A673 (cell line): ENCODE measurements around the gene CSF2RB. TPM values are rescaled to one million over a fixed set of nuclear protein-coding genes. Genes with fewer than 3 reads are reported as not detected.

Source experiments
- BruUV-seq: library from RNA; stranded (reverse); fragments of 400-500 nt; replicated peaks from 2 replicates; lab custom pipeline; 2021; lab: Mats Ljungman, UMichigan
- CTCF ChIA-PET: fragments of 300-600 bp; sonication (Branson Sonifier 250); formaldehyde crosslinking; loops from one replicate; lab custom pipeline; 2022; ENCODE audit warnings: antibody characterized with exemption; lab: Charles Lee
- POLR2A ChIA-PET: fragments of 300-600 bp; sonication (Branson Sonifier 250); formaldehyde crosslinking; loops from one replicate; lab custom pipeline; 2022; ENCODE audit warnings: antibody characterized with exemption; ENCODE audit not compliant: low non-redundant PET; lab: Charles Lee
- DNase-seq: peaks from one replicate; pipeline ENCODE4 v3.0.0-alpha.2; 2015; ENCODE audit warnings: low spot score
- H3K27ac ChIP-seq: fragments of 200-600 bp; sonication (generic); 2 replicates; pipeline ENCODE4 v1.5.1; 2016; ENCODE audit warnings: mixed run types, low read depth, mild to moderate bottlenecking, mixed read lengths, antibody characterized with exemption, low read length; ENCODE audit not compliant: poor library complexity, severe bottlenecking
- H3K27me3 ChIP-seq: fragments of 200-600 bp; sonication (generic); replicated peaks from 2 replicates; pipeline ENCODE4 v1.6.1; 2017; ENCODE audit warnings: mixed run types, low read depth, mild to moderate bottlenecking, mixed read lengths, antibody characterized with exemption, low read length; ENCODE audit not compliant: insufficient read depth, poor library complexity
- H3K36me3 ChIP-seq: fragments of 200-600 bp; sonication (generic); 2 replicates; pipeline ENCODE4 v1.6.1; 2016; ENCODE audit warnings: mixed run types, mild to moderate bottlenecking, mixed read lengths, antibody characterized with exemption, low read length; ENCODE audit not compliant: insufficient read depth, poor library complexity, severe bottlenecking
- H3K4me1 ChIP-seq: fragments of 200-600 bp; sonication (generic); 2 replicates; pipeline ENCODE4 v1.6.1; 2017; ENCODE audit warnings: mixed run types, mild to moderate bottlenecking, mixed read lengths, antibody characterized with exemption, low read length; ENCODE audit not compliant: insufficient read depth, poor library complexity, severe bottlenecking
- H3K4me3 ChIP-seq: fragments of 200-600 bp; sonication (generic); 2 replicates; pipeline ENCODE4 v1.5.1; 2016; ENCODE audit warnings: low read depth, mixed run types, mild to moderate bottlenecking, mixed read lengths, low read length; ENCODE audit not compliant: poor library complexity, severe bottlenecking
- H3K9me3 ChIP-seq: fragments of 200-600 bp; sonication (generic); 2 replicates; pipeline ENCODE4 v1.6.1; 2016; ENCODE audit warnings: mixed run types, low read depth, mild to moderate bottlenecking, mixed read lengths, antibody characterized with exemption, low read length; ENCODE audit not compliant: poor library complexity, severe bottlenecking
- CTCF ChIP-seq: fragments of 300-800, 200-600 bp; sonication (generic); conservative IDR thresholded peaks from 2 replicates; pipeline ENCODE4 v1.5.1; 2017; ENCODE audit warnings: low read depth, mild to moderate bottlenecking, antibody characterized with exemption, low read length, moderate library complexity, mixed read lengths
- EZH2 ChIP-seq: fragments of 200-600 bp; sonication (generic); IDR thresholded peaks from 2 replicates; pipeline ENCODE4 v1.6.1; 2017; ENCODE audit warnings: borderline replicate concordance, low read depth, mild to moderate bottlenecking, mixed read lengths, antibody characterized with exemption, low read length; ENCODE audit not compliant: poor library complexity, severe bottlenecking
- intact Hi-C: fragments of 100-400 bp; cut with micrococcal nuclease; formaldehyde crosslinking; loops from one replicate; pipeline ENCODE4 v1.10.0; 2022; ENCODE audit not compliant: unreplicated experiment
- total RNA-seq: library from RNA; stranded (reverse); gene quantifications from 2 replicates; pipeline ENCODE4 v1.2.3, GENCODE V29; 2021

CSF2RB gene
- total RNA-seq, 1 experiment from 2014 or later = not detected

- BruUV-seq = no TSS peak
- no peak for DNase-seq
- Histone ChIP-seq H3K4me1 (no peaks in the 10 kb centered on the region), H3K27me3 (no peaks in the 10 kb centered on the region), H3K27ac (no peak overlapping the region), H3K4me3 (no peak overlapping the region), H3K9me3 (no peaks in the 10 kb centered on the region), H3K36me3 (no peaks in the 10 kb centered on the region)
- intact Hi-C loops = no loop called here
- CTCF ChIA-PET = no interaction called here
- POLR2A ChIA-PET = no interaction called here
- TF ChIP-seq CTCF = no peak
- no peak for TF ChIP-seq EZH2
These were observed 33.2 kb downstream of the CSF2RB start for GRCh38 chr22:36946421-36947158.

GRCh38 chr22:36948273-36949225, 35.1 kb downstream of the CSF2RB start:
- Histone ChIP-seq H3K4me1 (no peaks in the 10 kb centered on the region), H3K27ac (no peak overlapping the region), H3K9me3 (no peaks in the 10 kb centered on the region), H3K27me3 (no peaks in the 10 kb centered on the region), H3K36me3 (no peaks in the 10 kb centered on the region), H3K4me3 (no peak overlapping the region)
- ChIA-PET CTCF (no interaction called here), POLR2A (no interaction called here)
- no TSS peak for BruUV-seq
- intact Hi-C loops = no loop called here
- no peak for DNase-seq
- TF ChIP-seq EZH2 (no peak), CTCF (no peak)

- H3K4me1 ChIP-seq = no peaks in the 10 kb centered on the region
- no peak for TF ChIP-seq CTCF
- no peak for TF ChIP-seq EZH2
- no peak overlapping the region for H3K27ac ChIP-seq
- no peaks in the 10 kb centered on the region for H3K9me3 ChIP-seq
- no TSS peak for BruUV-seq
- no peaks in the 10 kb centered on the region for H3K27me3 ChIP-seq
- POLR2A ChIA-PET = no interaction called here
- H3K36me3 ChIP-seq = no peaks in the 10 kb centered on the region
- intact Hi-C loops = no loop called here
- CTCF ChIA-PET = no interaction called here
- no peak for DNase-seq
- no peak overlapping the region for H3K4me3 ChIP-seq
These were observed 37.6 kb downstream of the CSF2RB start for GRCh38 chr22:36950797-36951590.
